IMR-90 (cell line): Measurements from ENCODE around the gene RFTN2. TPM values are rescaled to one million over a fixed set of nuclear protein-coding genes. Genes with fewer than 3 reads are reported as not detected.

Experiments
- ATAC-seq: fragments of 200-7000 bp; cut with Tn5 transposase; 2 replicates; pipeline ENCODE4 v1.9.1; 2020; ENCODE audit warnings: low read depth, mild to moderate bottlenecking, moderate library complexity
- BruUV-seq: library from RNA; stranded (reverse); fragments of 400-500 nt; replicated peaks from 2 replicates; lab custom pipeline; 2021; lab: Mats Ljungman, UMichigan
- CTCF ChIA-PET: fragments of 300-600 bp; formaldehyde crosslinking; extraction: SDS; loops from one replicate; lab custom pipeline; 2021; ENCODE audit warnings: antibody characterized with exemption; lab: Yijun Ruan, JAX
- POLR2A ChIA-PET: fragments of 300-600 bp; sonication (Branson Sonifier 250); formaldehyde crosslinking; loops from one replicate; lab custom pipeline; 2022; ENCODE audit warnings: antibody characterized with exemption; ENCODE audit not compliant: unreplicated experiment; lab: Charles Lee
- DNase-seq: peaks from one replicate; pipeline ENCODE4 v3.0.0; 2013
- H2AFZ ChIP-seq: replicated peaks from 2 replicates; pipeline ENCODE3; 2013; ENCODE audit warnings: low read length, mild to moderate bottlenecking; ENCODE audit not compliant: poor library complexity
- H2AK5ac ChIP-seq: 2 replicates; pipeline ENCODE4 v1.6.1; 2013; ENCODE audit warnings: low read depth, low read length, inconsistent platforms
- H2AK9ac ChIP-seq: replicated peaks from 2 replicates; pipeline ENCODE3; 2013; ENCODE audit warnings: mild to moderate bottlenecking, low read depth, low read length, moderate library complexity; ENCODE audit not compliant: poor library complexity
- H2BK120ac ChIP-seq: 2 replicates; pipeline ENCODE4 v1.6.1; 2013; ENCODE audit warnings: low read depth, low read length, inconsistent platforms
- H2BK15ac ChIP-seq: 3 replicates; pipeline ENCODE4 v1.6.1; 2013; ENCODE audit warnings: low read depth, low read length, inconsistent platforms
- H2BK20ac ChIP-seq: 2 replicates; pipeline ENCODE4 v1.6.1; 2013; ENCODE audit warnings: low read depth, mild to moderate bottlenecking, inconsistent platforms, low read length, moderate library complexity
- H2BK5ac ChIP-seq: 2 replicates; pipeline ENCODE4 v1.6.1; 2013; ENCODE audit warnings: mild to moderate bottlenecking, low read depth, low read length, inconsistent platforms; ENCODE audit not compliant: poor library complexity, severe bottlenecking
- H3K14ac ChIP-seq: replicated peaks from 2 replicates; pipeline ENCODE4 v1.6.1; 2013; ENCODE audit warnings: low read depth, low read length, inconsistent platforms
- H3K18ac ChIP-seq: 2 replicates; pipeline ENCODE4 v1.6.1; 2013; ENCODE audit warnings: low read depth, low read length, control low read depth
- H3K23ac ChIP-seq: 2 replicates; pipeline ENCODE4 v1.6.1; 2013; ENCODE audit warnings: low read depth, low read length, inconsistent platforms
- H3K27ac ChIP-seq: 2 replicates; pipeline ENCODE4 v1.5.1; 2013; ENCODE audit warnings: mild to moderate bottlenecking, control low read depth, low read length; ENCODE audit not compliant: insufficient read depth
- H3K27me3 ChIP-seq: 2 replicates; pipeline ENCODE4 v1.6.1; 2013; ENCODE audit warnings: low read length; ENCODE audit not compliant: control insufficient read depth, insufficient read depth
- H3K36me3 ChIP-seq: 2 replicates; pipeline ENCODE4 v1.6.1; 2013; ENCODE audit warnings: low read length, mixed read lengths; ENCODE audit not compliant: control insufficient read depth, insufficient read depth
- H3K4ac ChIP-seq: 2 replicates; pipeline ENCODE4 v1.6.1; 2013; ENCODE audit warnings: low read depth, low read length, inconsistent platforms
- H3K4me1 ChIP-seq: 2 replicates; pipeline ENCODE4 v1.6.1; 2013; ENCODE audit warnings: low read length, mixed read lengths; ENCODE audit not compliant: control insufficient read depth, insufficient read depth
- H3K4me2 ChIP-seq: 2 replicates; pipeline ENCODE4 v1.6.1; 2013; ENCODE audit warnings: low read depth, mild to moderate bottlenecking, control low read depth, low read length, moderate library complexity
- H3K4me3 ChIP-seq: 2 replicates; pipeline ENCODE4 v1.5.1; 2013; ENCODE audit warnings: low read depth, mild to moderate bottlenecking, control low read depth, low read length, moderate library complexity; ENCODE audit not compliant: insufficient read depth
- H3K56ac ChIP-seq: 2 replicates; pipeline ENCODE4 v1.6.1; 2013; ENCODE audit warnings: low read length, inconsistent platforms; ENCODE audit not compliant: insufficient read depth; ENCODE audit errors: extremely low read depth
- H3K79me1 ChIP-seq, 2 experiments: 2 replicates each; pipeline ENCODE4 v1.6.1; 2013; ENCODE audit warnings: low read length in 2 of 2, inconsistent platforms in 1 of 2, low read depth in 1 of 2
- H3K9ac ChIP-seq: 2 replicates; pipeline ENCODE4 v1.6.1; 2013; ENCODE audit warnings: low read depth, low read length, control low read depth
- H3K9me1 ChIP-seq: 2 replicates; pipeline ENCODE4 v1.6.1; 2013; ENCODE audit warnings: low read length, inconsistent platforms; ENCODE audit not compliant: insufficient read depth
- H3K9me3 ChIP-seq: 2 replicates; pipeline ENCODE4 v1.6.1; 2013; ENCODE audit warnings: low read length; ENCODE audit not compliant: control insufficient read depth, insufficient read depth
- H4K20me1 ChIP-seq: 2 replicates; pipeline ENCODE4 v1.6.1; 2013; ENCODE audit warnings: low read length, inconsistent platforms; ENCODE audit not compliant: insufficient read depth
- H4K5ac ChIP-seq: 2 replicates; pipeline ENCODE4 v1.6.1; 2013; ENCODE audit warnings: mild to moderate bottlenecking, low read depth, low read length, control low read depth
- H4K8ac ChIP-seq, 2 experiments: 2 replicates each; pipeline ENCODE4 v1.6.1; 2013; ENCODE audit warnings: low read depth in 2 of 2, low read length in 2 of 2, control low read depth in 1 of 2, inconsistent platforms in 1 of 2
- H4K91ac ChIP-seq: 2 replicates; pipeline ENCODE4 v1.6.1; 2013; ENCODE audit warnings: low read depth, low read length, inconsistent platforms; ENCODE audit not compliant: insufficient read depth
- BHLHE40 ChIP-seq: fragments of 150-350 bp; IDR thresholded peaks from 2 replicates; pipeline ENCODE4 v1.6.1; 2016; ENCODE audit warnings: mild to moderate bottlenecking, low read depth, low read length
- CEBPB ChIP-seq: IDR thresholded peaks from 2 replicates; pipeline ENCODE4 v1.6.1; 2012; ENCODE audit warnings: low read depth, low read length, improper control_type of control experiment
- CHD1 ChIP-seq: IDR thresholded peaks from 2 replicates; pipeline ENCODE4 v1.6.1; 2012; ENCODE audit warnings: low read depth, low read length, improper control_type of control experiment
- FOS ChIP-seq: fragments of 150-350 bp; IDR thresholded peaks from 2 replicates; pipeline ENCODE4 v1.6.1; 2016; ENCODE audit warnings: low read depth, low read length
- MAFK ChIP-seq: IDR thresholded peaks from 2 replicates; pipeline ENCODE4 v1.6.1; 2012; ENCODE audit warnings: low read depth, low read length, improper control_type of control experiment
- MAZ ChIP-seq: IDR thresholded peaks from 2 replicates; pipeline ENCODE4 v1.6.1; 2012; ENCODE audit warnings: low read depth, mild to moderate bottlenecking, low read length, improper control_type of control experiment, moderate library complexity, borderline replicate concordance
- MXI1 ChIP-seq: IDR thresholded peaks from 2 replicates; pipeline ENCODE4 v1.6.1; 2012; ENCODE audit warnings: low read depth, mild to moderate bottlenecking, low read length, moderate library complexity, borderline replicate concordance
- NFE2L2 ChIP-seq: fragments of 150-350 bp; IDR thresholded peaks from 2 replicates; pipeline ENCODE4 v1.6.1; 2016; ENCODE audit warnings: low read depth, mild to moderate bottlenecking, low read length
- POLR2A ChIP-seq: IDR thresholded peaks from 2 replicates; pipeline ENCODE4 v1.6.1; 2012; ENCODE audit warnings: mild to moderate bottlenecking, low read depth, low read length
- RAD21 ChIP-seq: IDR thresholded peaks from 2 replicates; pipeline ENCODE4 v1.6.1; 2012; ENCODE audit warnings: low read length, improper control_type of control experiment
- RCOR1 ChIP-seq: IDR thresholded peaks from 2 replicates; pipeline ENCODE4 v1.6.1; 2012; ENCODE audit warnings: mild to moderate bottlenecking, low read length, improper control_type of control experiment; ENCODE audit not compliant: insufficient replicate concordance
- RFX5 ChIP-seq: IDR thresholded peaks from 2 replicates; pipeline ENCODE4 v1.8.0; 2012; ENCODE audit warnings: low read depth, mild to moderate bottlenecking, low read length, moderate library complexity
- SMC3 ChIP-seq: fragments of 150-350 bp; IDR thresholded peaks from 2 replicates; pipeline ENCODE4 v1.6.1; 2016; ENCODE audit warnings: low read depth, mild to moderate bottlenecking, antibody characterized with exemption, low read length, moderate library complexity
- WGBS, 2 experiments: methylation state at CpG; one replicate each; pipeline versions ENCODE4 v1.1.5 to v1.1.7; 2013; ENCODE audit warnings: missing lambda C conversion rate in 2 of 2; ENCODE audit not compliant: insufficient read length in 1 of 2; ENCODE audit errors: extremely low coverage in 2 of 2; 5-methylcytosine and 5-hydroxymethylcytosine counted together
- dilution Hi-C: fragments of 300-500 bp; cut with HindIII; formaldehyde crosslinking; loops from one replicate; pipeline ENCODE4 v1.14.3; 2018; ENCODE audit warnings: low sequenced_read_pairs; ENCODE audit not compliant: unreplicated experiment
- in situ Hi-C: fragments of 300-500 bp; cut with MboI; formaldehyde crosslinking; loops from 3 replicates; pipeline ENCODE4 v1.14.3; 2019; ENCODE audit warnings: low sequenced_read_pairs, inconsistent platforms, mixed read lengths
- intact Hi-C: fragments of 100-400 bp; cut with micrococcal nuclease; formaldehyde crosslinking; loops from 2 replicates; pipeline ENCODE4 v1.10.0; 2022
- polyA plus RNA-seq, 3 experiments: library from polyadenylated mRNA; depleted of rRNA; stranded (reverse); fragments of >200 nt; gene quantifications; 2 replicates each; pipeline ENCODE4 v1.2.3, GENCODE V29; 2012; ENCODE audit warnings: low replicate concordance in 1 of 3
- total RNA-seq: library from RNA; depleted of rRNA; stranded (reverse); fragments of >200 nt; gene quantifications from 2 replicates; pipeline ENCODE4 v1.2.3, GENCODE V29; 2012
- TF ChIP-seq, protein P1 (sequence below): conservative IDR thresholded peaks from 2 replicates; pipeline ENCODE4 v1.5.1; 2012; ENCODE audit warnings: mild to moderate bottlenecking, low read depth, low read length, improper control_type of control experiment
- TF ChIP-seq, protein P2 (sequence below): fragments of 150-350 bp; IDR thresholded peaks from 2 replicates; pipeline ENCODE4 v1.6.1; 2016; ENCODE audit warnings: low read depth, mild to moderate bottlenecking, low read length, moderate library complexity, borderline replicate concordance
- TF ChIP-seq, protein P3 (sequence below): fragments of 150-350 bp; IDR thresholded peaks from 2 replicates; pipeline ENCODE4 v1.6.1; 2017; ENCODE audit warnings: mild to moderate bottlenecking, antibody characterized with exemption, low read length, low read depth

The RFTN2 gene
- total and polyA plus RNA-seq, 2 of the 4 experiments (the other 2 are of a cell fraction): 0.44 to 2.3 TPM

GRCh38 chr2:197713271-197713670 lies 37.9 kb upstream of the RFTN2 start:
- peaks cover 9% of the 10 kb centered on the region for H3K9me1 ChIP-seq
- CTCF ChIA-PET: no interaction called here
- H2BK20ac ChIP-seq: no peak overlapping the region
- H3K4me1 ChIP-seq: peaks cover 2% of the 10 kb centered on the region; the same call in 1 of the 2 replicates
- H2BK15ac ChIP-seq: no peak overlapping the region
- H2AK9ac ChIP-seq: no peak overlapping the region
- H4K5ac ChIP-seq: no peak overlapping the region
- no peaks in the 10 kb centered on the region for H3K27me3 ChIP-seq
- no peak overlapping the region for H4K8ac ChIP-seq
- peaks cover 7% of the 10 kb centered on the region; the same call in 1 of the 2 replicates for H4K20me1 ChIP-seq
- H2AFZ ChIP-seq: no peak overlapping the region
- no peak overlapping the region for H3K4me3 ChIP-seq
- no peak overlapping the region for H2BK5ac ChIP-seq
- H3K79me1 ChIP-seq: peaks cover 22 to 34% of the 10 kb centered on the region in 2 experiments
- H3K23ac ChIP-seq: no peak overlapping the region
- POLR2A ChIA-PET: no interaction called here
- no peak overlapping the region for H3K4me2 ChIP-seq
- peaks cover 2% of the 10 kb centered on the region; the same call in 1 of the 2 replicates for H3K36me3 ChIP-seq
- H4K91ac ChIP-seq: no peak overlapping the region
- H3K9me3 ChIP-seq: no peaks in the 10 kb centered on the region
- H3K27ac ChIP-seq: no peak overlapping the region
- DNase-seq (no peak), ATAC-seq (no peak)
- no peak overlapping the region for H3K18ac ChIP-seq
- no peak overlapping the region for H3K14ac ChIP-seq
- BruUV-seq: no TSS peak
- dilution Hi-C loops (no loop called here), in situ Hi-C loops (no loop called here), intact Hi-C loops (no loop called here)
- TF ChIP-seq MAZ (no peak), NFE2L2 (no peak), BHLHE40 (no peak), RFX5 (no peak), FOS (no peak), MXI1 (no peak), CHD1 (no peak), SMC3 (no peak), RAD21 (no peak), CEBPB (no peak), RCOR1 (no peak), POLR2A (no peak), MAFK (no peak)
- TF ChIP-seq, protein P1, sequence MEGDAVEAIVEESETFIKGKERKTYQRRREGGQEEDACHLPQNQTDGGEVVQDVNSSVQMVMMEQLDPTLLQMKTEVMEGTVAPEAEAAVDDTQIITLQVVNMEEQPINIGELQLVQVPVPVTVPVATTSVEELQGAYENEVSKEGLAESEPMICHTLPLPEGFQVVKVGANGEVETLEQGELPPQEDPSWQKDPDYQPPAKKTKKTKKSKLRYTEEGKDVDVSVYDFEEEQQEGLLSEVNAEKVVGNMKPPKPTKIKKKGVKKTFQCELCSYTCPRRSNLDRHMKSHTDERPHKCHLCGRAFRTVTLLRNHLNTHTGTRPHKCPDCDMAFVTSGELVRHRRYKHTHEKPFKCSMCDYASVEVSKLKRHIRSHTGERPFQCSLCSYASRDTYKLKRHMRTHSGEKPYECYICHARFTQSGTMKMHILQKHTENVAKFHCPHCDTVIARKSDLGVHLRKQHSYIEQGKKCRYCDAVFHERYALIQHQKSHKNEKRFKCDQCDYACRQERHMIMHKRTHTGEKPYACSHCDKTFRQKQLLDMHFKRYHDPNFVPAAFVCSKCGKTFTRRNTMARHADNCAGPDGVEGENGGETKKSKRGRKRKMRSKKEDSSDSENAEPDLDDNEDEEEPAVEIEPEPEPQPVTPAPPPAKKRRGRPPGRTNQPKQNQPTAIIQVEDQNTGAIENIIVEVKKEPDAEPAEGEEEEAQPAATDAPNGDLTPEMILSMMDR: no peak
- TF ChIP-seq, protein P2, sequence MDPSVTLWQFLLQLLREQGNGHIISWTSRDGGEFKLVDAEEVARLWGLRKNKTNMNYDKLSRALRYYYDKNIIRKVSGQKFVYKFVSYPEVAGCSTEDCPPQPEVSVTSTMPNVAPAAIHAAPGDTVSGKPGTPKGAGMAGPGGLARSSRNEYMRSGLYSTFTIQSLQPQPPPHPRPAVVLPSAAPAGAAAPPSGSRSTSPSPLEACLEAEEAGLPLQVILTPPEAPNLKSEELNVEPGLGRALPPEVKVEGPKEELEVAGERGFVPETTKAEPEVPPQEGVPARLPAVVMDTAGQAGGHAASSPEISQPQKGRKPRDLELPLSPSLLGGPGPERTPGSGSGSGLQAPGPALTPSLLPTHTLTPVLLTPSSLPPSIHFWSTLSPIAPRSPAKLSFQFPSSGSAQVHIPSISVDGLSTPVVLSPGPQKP: no peak
- TF ChIP-seq, protein P3, sequence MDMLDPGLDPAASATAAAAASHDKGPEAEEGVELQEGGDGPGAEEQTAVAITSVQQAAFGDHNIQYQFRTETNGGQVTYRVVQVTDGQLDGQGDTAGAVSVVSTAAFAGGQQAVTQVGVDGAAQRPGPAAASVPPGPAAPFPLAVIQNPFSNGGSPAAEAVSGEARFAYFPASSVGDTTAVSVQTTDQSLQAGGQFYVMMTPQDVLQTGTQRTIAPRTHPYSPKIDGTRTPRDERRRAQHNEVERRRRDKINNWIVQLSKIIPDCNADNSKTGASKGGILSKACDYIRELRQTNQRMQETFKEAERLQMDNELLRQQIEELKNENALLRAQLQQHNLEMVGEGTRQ: no peak
- H2BK120ac ChIP-seq: no peak overlapping the region
- WGBS, 2 experiments: no CpG with 5 or more reads among the region's 3 CpGs
- H3K4ac ChIP-seq: no peak overlapping the region
- H3K9ac ChIP-seq: no peak overlapping the region
- H2AK5ac ChIP-seq: no peak overlapping the region
- H3K56ac ChIP-seq: no peak overlapping the region
